Measurements from ENCODE around the gene MPI.

GRCh38 chr15:74843445-74843828, 46.4 kb upstream of the MPI start:
- TF ChIP-seq CREB1 (IDR thresholded peaks at IDR 0.05) (no peak), EZH2 (IDR thresholded peaks at IDR 0.05; ENCODE audit: low read depth, low read length, severe bottlenecking) (no peak), CHD2 (IDR thresholded peaks at IDR 0.05; ENCODE audit: low read length) (no peak), CTCF (IDR thresholded peaks at IDR 0.05; ENCODE audit: control extremely low read depth in 1 of 3, insufficient read depth in 1 of 3, low read depth in 1 of 3, low read length in 3 of 3) (no peak), CEBPB (IDR thresholded peaks at IDR 0.05; ENCODE audit: low read depth, low read length) (no peak), RFX5 (IDR thresholded peaks at IDR 0.05; ENCODE audit: borderline replicate concordance, low read depth, low read length) (no peak), USF2 (IDR thresholded peaks at IDR 0.05; ENCODE audit: low read length) (no peak), ATF2 (IDR thresholded peaks at IDR 0.05; ENCODE audit: low read length) (no peak), HDAC6 (IDR thresholded peaks at IDR 0.05; ENCODE audit: low read depth, low read length) (no peak)
